ENCODE measurements around the gene CAP1. TPM values are rescaled to one million over a fixed set of nuclear protein-coding genes. Genes with fewer than 3 reads are reported as not detected.

The CAP1 gene
- total and polyA plus RNA-seq, 9 of the 15 experiments (the other 6 are each of a cell fraction or from before 2014, with no cell fraction given), result 230 to 658 (median 281) TPM

DNA sequence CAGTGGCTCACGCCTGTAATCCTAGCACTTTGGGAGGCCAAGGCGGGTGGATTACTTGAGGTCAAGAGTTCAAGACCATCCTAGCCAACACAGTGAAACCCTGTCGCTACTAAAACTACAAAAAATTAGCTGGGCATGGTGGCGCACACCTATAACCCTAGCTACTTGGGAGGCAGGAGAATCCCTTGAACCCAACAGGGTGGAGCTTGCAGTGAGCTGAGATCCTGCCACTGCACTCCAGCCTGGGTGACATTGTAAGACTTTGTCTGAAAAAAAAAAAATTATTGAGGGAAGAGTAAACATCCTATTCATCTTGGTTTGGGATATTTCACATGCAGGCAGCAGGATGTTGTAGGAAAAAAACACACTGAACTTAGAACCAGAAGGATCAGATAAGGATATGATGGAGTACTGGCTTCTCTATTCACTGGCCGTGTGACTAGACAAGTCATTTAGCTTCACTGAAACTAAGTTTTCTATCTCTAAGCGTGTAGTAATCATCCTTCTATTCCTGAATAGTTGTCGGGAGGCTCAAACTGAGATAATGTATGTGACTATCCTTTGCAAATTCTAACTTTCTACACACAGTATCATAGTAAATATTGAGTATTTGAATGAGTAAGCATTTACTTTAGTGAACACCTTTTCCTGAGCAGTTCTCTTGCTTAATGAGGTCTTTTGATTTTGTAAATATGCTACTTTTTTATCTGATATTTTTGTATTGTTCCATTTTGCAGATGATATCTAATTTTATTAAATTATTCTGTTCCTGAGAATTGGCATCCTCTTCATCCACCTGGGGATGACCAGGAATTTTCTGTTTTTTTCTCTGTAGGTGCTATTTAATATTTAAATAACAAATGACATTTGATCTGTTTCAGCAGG is 18.2 kb downstream of the CAP1 start (continued):
- TF ChIP-seq, protein P1, sequence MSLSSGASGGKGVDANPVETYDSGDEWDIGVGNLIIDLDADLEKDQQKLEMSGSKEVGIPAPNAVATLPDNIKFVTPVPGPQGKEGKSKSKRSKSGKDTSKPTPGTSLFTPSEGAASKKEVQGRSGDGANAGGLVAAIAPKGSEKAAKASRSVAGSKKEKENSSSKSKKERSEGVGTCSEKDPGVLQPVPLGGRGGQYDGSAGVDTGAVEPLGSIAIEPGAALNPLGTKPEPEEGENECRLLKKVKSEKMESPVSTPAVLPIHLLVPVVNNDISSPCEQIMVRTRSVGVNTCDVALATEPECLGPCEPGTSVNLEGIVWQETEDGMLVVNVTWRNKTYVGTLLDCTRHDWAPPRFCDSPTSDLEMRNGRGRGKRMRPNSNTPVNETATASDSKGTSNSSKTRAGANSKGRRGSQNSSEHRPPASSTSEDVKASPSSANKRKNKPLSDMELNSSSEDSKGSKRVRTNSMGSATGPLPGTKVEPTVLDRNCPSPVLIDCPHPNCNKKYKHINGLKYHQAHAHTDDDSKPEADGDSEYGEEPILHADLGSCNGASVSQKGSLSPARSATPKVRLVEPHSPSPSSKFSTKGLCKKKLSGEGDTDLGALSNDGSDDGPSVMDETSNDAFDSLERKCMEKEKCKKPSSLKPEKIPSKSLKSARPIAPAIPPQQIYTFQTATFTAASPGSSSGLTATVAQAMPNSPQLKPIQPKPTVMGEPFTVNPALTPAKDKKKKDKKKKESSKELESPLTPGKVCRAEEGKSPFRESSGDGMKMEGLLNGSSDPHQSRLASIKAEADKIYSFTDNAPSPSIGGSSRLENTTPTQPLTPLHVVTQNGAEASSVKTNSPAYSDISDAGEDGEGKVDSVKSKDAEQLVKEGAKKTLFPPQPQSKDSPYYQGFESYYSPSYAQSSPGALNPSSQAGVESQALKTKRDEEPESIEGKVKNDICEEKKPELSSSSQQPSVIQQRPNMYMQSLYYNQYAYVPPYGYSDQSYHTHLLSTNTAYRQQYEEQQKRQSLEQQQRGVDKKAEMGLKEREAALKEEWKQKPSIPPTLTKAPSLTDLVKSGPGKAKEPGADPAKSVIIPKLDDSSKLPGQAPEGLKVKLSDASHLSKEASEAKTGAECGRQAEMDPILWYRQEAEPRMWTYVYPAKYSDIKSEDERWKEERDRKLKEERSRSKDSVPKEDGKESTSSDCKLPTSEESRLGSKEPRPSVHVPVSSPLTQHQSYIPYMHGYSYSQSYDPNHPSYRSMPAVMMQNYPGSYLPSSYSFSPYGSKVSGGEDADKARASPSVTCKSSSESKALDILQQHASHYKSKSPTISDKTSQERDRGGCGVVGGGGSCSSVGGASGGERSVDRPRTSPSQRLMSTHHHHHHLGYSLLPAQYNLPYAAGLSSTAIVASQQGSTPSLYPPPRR (CRISPR knock-in tag; IDR thresholded peaks at IDR 0.05; ENCODE audit: borderline replicate concordance), result no peak
- TF ChIP-seq, protein P2, sequence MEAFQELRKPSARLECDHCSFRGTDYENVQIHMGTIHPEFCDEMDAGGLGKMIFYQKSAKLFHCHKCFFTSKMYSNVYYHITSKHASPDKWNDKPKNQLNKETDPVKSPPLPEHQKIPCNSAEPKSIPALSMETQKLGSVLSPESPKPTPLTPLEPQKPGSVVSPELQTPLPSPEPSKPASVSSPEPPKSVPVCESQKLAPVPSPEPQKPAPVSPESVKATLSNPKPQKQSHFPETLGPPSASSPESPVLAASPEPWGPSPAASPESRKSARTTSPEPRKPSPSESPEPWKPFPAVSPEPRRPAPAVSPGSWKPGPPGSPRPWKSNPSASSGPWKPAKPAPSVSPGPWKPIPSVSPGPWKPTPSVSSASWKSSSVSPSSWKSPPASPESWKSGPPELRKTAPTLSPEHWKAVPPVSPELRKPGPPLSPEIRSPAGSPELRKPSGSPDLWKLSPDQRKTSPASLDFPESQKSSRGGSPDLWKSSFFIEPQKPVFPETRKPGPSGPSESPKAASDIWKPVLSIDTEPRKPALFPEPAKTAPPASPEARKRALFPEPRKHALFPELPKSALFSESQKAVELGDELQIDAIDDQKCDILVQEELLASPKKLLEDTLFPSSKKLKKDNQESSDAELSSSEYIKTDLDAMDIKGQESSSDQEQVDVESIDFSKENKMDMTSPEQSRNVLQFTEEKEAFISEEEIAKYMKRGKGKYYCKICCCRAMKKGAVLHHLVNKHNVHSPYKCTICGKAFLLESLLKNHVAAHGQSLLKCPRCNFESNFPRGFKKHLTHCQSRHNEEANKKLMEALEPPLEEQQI (IDR thresholded peaks at IDR 0.05), result no peak
- TF ChIP-seq MECOM (CRISPR knock-in tag; IDR thresholded peaks at IDR 0.05) (no peak; the same call in 1 of the 2 replicates), PHB2 (IDR thresholded peaks at IDR 0.05; ENCODE audit: low read depth) (no peak), FOXP1 (CRISPR knock-in tag; IDR thresholded peaks at IDR 0.05) (no peak), SMARCA4 (IDR thresholded peaks at IDR 0.05) (peak; percentile 21; the same call in 1 of the 2 replicates), PHB (CRISPR knock-in tag; IDR thresholded peaks at IDR 0.05) (0 out of 2 replicates have a peak, but pooled peaks have one; percentile 76), HINFP (tag; conservative IDR thresholded peaks at IDR 0.05; ENCODE audit: low read depth) (0 out of 2 replicates have a peak, but pooled peaks have one; percentile 7), ESRRA (IDR thresholded peaks at IDR 0.05; ENCODE audit: borderline replicate concordance, low read depth) (peak; percentile 9; the same call in 1 of the 2 replicates), CHD4 (IDR thresholded peaks at IDR 0.05; ENCODE audit: insufficient read depth, insufficient replicate concordance, low read depth, low read length, poor library complexity, severe bottlenecking) (no peak), NCOR1 (IDR thresholded peaks at IDR 0.05) (no peak), ZNF239 (CRISPR knock-in tag; IDR thresholded peaks at IDR 0.05) (no peak), MTA3 (IDR thresholded peaks at IDR 0.05; ENCODE audit: borderline replicate concordance) (no peak), RNF2 (IDR thresholded peaks at IDR 0.05) (0 out of 2 replicates have a peak, but pooled peaks have one; percentile 28), SP2 (IDR thresholded peaks at IDR 0.05; ENCODE audit: extremely low read depth, low read depth, low read length, poor library complexity, severe bottlenecking) (no peak), RBM34 (IDR thresholded peaks at IDR 0.05; ENCODE audit: borderline replicate concordance, insufficient read depth, low read length) (no peak), PCBP2 (IDR thresholded peaks at IDR 0.05; ENCODE audit: low read depth, low read length, poor library complexity, severe bottlenecking) (no peak), ZNF140 (CRISPR knock-in tag; IDR thresholded peaks at IDR 0.05) (no peak), HNRNPLL (IDR thresholded peaks at IDR 0.05; ENCODE audit: low read depth, low read length, poor library complexity, severe bottlenecking) (no peak)
